ENCODE results near the gene RAB11FIP4. TPM values are rescaled to one million over a fixed set of nuclear protein-coding genes. Genes with fewer than 3 reads are reported as not detected.

RAB11FIP4 gene
- total and polyA plus RNA-seq, 2 of the 8 experiments (the other 6 are each of a cell fraction or from before 2014, with no cell fraction given), result 21.7 to 53.2 TPM

DNA sequence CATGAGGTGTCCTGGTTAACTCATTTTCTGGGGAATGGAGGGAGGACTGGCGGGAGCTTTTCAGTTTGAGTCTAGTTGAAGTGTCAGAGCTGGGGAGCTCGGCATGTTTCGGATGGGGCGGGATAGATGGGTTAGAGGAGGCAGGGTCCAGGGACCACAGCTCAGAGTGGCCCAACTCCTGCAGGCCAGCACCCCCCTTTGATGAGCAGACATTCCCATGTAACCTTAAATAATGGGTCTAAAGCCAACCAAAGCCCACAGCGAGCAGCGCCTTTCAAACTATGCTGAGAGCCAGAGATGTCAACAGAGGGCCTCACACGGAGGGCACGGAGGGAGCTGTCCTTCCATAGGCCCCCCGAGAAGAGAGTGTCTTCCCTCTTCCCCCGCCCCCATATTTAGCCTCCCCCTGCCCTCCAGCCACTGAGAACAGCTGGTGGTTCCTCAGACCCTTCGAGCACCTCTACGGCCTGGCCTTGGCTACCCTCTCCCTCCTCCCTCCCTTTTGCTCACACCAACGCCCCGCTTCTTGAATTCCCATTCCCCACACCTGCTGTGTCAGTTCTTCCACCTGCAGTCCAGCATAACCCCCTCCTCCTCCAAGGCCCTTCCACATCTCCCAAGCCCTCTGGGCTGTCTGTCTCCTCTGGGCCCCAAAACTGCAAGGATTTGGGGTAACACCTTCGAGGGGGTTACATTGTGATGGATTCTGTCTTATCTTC is 21.8 kb downstream of the RAB11FIP4 start (continued):
- no peak for TF ChIP-seq SAP30 (IDR thresholded peaks at IDR 0.05; ENCODE audit: insufficient read depth, insufficient replicate concordance, low read length)
- no peak for TF ChIP-seq MAFK (IDR thresholded peaks at IDR 0.05; ENCODE audit: low read depth, low read length)
- no peak for TF ChIP-seq ZNF274 (IDR thresholded peaks at IDR 0.05; ENCODE audit: borderline replicate concordance, extremely low read depth, low read length)
- no peak for TF ChIP-seq TAF7 (optimal IDR thresholded peaks at IDR 0.05; ENCODE audit: borderline replicate concordance, low read depth, low read length)
- TF ChIP-seq, protein P1, sequence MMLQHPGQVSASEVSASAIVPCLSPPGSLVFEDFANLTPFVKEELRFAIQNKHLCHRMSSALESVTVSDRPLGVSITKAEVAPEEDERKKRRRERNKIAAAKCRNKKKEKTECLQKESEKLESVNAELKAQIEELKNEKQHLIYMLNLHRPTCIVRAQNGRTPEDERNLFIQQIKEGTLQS (IDR thresholded peaks at IDR 0.05; ENCODE audit: insufficient read depth, low read depth, low read length), result no peak
- TF ChIP-seq, protein P2, sequence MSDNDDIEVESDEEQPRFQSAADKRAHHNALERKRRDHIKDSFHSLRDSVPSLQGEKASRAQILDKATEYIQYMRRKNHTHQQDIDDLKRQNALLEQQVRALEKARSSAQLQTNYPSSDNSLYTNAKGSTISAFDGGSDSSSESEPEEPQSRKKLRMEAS (IDR thresholded peaks at IDR 0.05), result 0 out of 2 replicates have a peak, but pooled peaks have one; percentile 21
- TF ChIP-seq TCF12 (IDR thresholded peaks at IDR 0.05; ENCODE audit: low read depth, low read length), result 0 out of 2 replicates have a peak, but pooled peaks have one; percentile 7
- no peak for TF ChIP-seq CEBPB (IDR thresholded peaks at IDR 0.05; ENCODE audit: low read depth, low read length)
- no peak for TF ChIP-seq BCL11A (IDR thresholded peaks at IDR 0.05; ENCODE audit: low read depth in 2 of 2, low read length in 2 of 2)
- 0 out of 4 replicates have a peak, but pooled peaks of 1 of the 2 experiments have one; percentile 28 for TF ChIP-seq SIN3A (conservative IDR thresholded peaks at IDR 0.05 in 1 of 2, IDR thresholded peaks at IDR 0.05 in 1 of 2; ENCODE audit: low read depth in 1 of 2, low read length in 2 of 2)
- TF ChIP-seq RXRA (IDR thresholded peaks at IDR 0.05; ENCODE audit: insufficient read depth, low read depth, low read length), result no peak
- TF ChIP-seq CTBP2 (IDR thresholded peaks at IDR 0.05; ENCODE audit: borderline replicate concordance, insufficient read depth, insufficient read length, low read length), result peak; percentile 60
- TF ChIP-seq POLR2A (IDR thresholded peaks at IDR 0.05; ENCODE audit: control extremely low read depth in 1 of 2, low read depth in 2 of 2, low read length in 2 of 2), result no peak
- no peak for TF ChIP-seq TBP (IDR thresholded peaks at IDR 0.05; ENCODE audit: low read depth, low read length)
- no peak for TF ChIP-seq EGR1 (IDR thresholded peaks at IDR 0.05; ENCODE audit: borderline replicate concordance, low read depth, low read length)
- TF ChIP-seq CHD2 (IDR thresholded peaks at IDR 0.05; ENCODE audit: low read length), result no peak
